H1 (cell line): ENCODE data around the gene POLR2A. TPM values are rescaled to one million over a fixed set of nuclear protein-coding genes. Genes with fewer than 3 reads are reported as not detected.

Experiments used
- CTCF ChIA-PET: fragments of 300-600 bp; sonication (Branson Sonifier 250); formaldehyde crosslinking; loops from one replicate; lab custom pipeline; 2021; ENCODE audit not compliant: partially characterized antibody; lab: Charles Lee
- POLR2A ChIA-PET: fragments of 300-600 bp; sonication (Branson Sonifier 250); formaldehyde crosslinking; loops from one replicate; lab custom pipeline; 2021; ENCODE audit warnings: inconsistent platforms; ENCODE audit not compliant: partially characterized antibody; lab: Charles Lee
- DNase-seq, 2 experiments: peaks; one replicate each; pipeline versions ENCODE4 v3.0.0 to v3.0.0-alpha.2; 2010 to 2022; ENCODE audit warnings: low spot score in 2 of 2, low read depth in 1 of 2, mixed read lengths in 1 of 2
- FAIRE-seq: peaks from 2 replicates; lab custom pipeline; 2011; peaks lifted over from hg19 to GRCh38; lab: Jason Lieb, UNC
- H2AFZ ChIP-seq: 2 replicates; pipeline ENCODE4 v1.8.1; 2012; ENCODE audit warnings: low read length, inconsistent platforms
- H2AK5ac ChIP-seq: 2 replicates; pipeline ENCODE4 v1.6.1; 2013; ENCODE audit warnings: low read depth, low read length
- H2BK120ac ChIP-seq: replicated peaks from 2 replicates; pipeline ENCODE3; 2013; ENCODE audit warnings: low read depth, low read length, inconsistent platforms
- H2BK12ac ChIP-seq: 2 replicates; pipeline ENCODE4 v1.6.1; 2013; ENCODE audit warnings: low read depth, low read length
- H2BK15ac ChIP-seq: 2 replicates; pipeline ENCODE4 v1.6.1; 2013; ENCODE audit warnings: low read length
- H2BK20ac ChIP-seq: 2 replicates; pipeline ENCODE4 v1.6.1; 2013; ENCODE audit warnings: low read length
- H2BK5ac ChIP-seq: 2 replicates; pipeline ENCODE4 v1.6.1; 2013; ENCODE audit warnings: low read depth, low read length
- H3K14ac ChIP-seq: 2 replicates; pipeline ENCODE4 v1.6.1; 2013; ENCODE audit warnings: inconsistent platforms; ENCODE audit not compliant: insufficient read length
- H3K18ac ChIP-seq: 2 replicates; pipeline ENCODE4 v1.6.1; 2013; ENCODE audit warnings: low read length; ENCODE audit errors: extremely low read depth
- H3K23ac ChIP-seq: 2 replicates; pipeline ENCODE4 v1.6.1; 2013; ENCODE audit warnings: inconsistent platforms; ENCODE audit not compliant: insufficient read length
- H3K23me2 ChIP-seq: 2 replicates; pipeline ENCODE4 v1.6.1; 2013; ENCODE audit warnings: low read depth, low read length
- H3K27ac ChIP-seq: 2 replicates; pipeline ENCODE4 v1.6.1; 2011; ENCODE audit warnings: low read depth, low read length, inconsistent platforms
- H3K27me3 ChIP-seq, 4 experiments: replicated peaks in 1 of 4; 1 replicate in 1 of 4; 2 replicates in 3 of 4; pipeline versions ENCODE4 v1.6.1 to v1.8.1; 2011 to 2013; ENCODE audit warnings: low read length in 3 of 4, mild to moderate bottlenecking in 3 of 4, inconsistent platforms in 2 of 4, mixed read lengths in 2 of 4, moderate library complexity in 1 of 4; ENCODE audit not compliant: control insufficient read depth in 3 of 4, insufficient read depth in 3 of 4; ENCODE audit errors: extremely low read depth in 1 of 4
- H3K36me3 ChIP-seq, 4 experiments: 2 replicates each; pipeline versions ENCODE4 v1.6.1 to v1.8.1; 2011 to 2013; ENCODE audit warnings: mild to moderate bottlenecking in 4 of 4, low read length in 3 of 4, moderate library complexity in 2 of 4, control low read depth in 1 of 4, inconsistent platforms in 1 of 4; ENCODE audit not compliant: insufficient read depth in 4 of 4, control insufficient read depth in 2 of 4
- H3K4ac ChIP-seq: replicated peaks from 2 replicates; pipeline ENCODE3; 2013; ENCODE audit warnings: low read length, low read depth, mixed read lengths, inconsistent platforms; ENCODE audit not compliant: insufficient read length
- H3K4me1 ChIP-seq, 4 experiments: replicated peaks in 1 of 4; 1 replicate in 1 of 4; 2 replicates in 3 of 4; pipeline versions ENCODE4 v1.6.1 to v1.8.1; 2011 to 2013; ENCODE audit warnings: low read length in 3 of 4, inconsistent platforms in 2 of 4, mixed read lengths in 1 of 4; ENCODE audit not compliant: insufficient read depth in 4 of 4, control insufficient read depth in 3 of 4
- H3K4me2 ChIP-seq, 2 experiments: 2 replicates each; pipeline versions ENCODE4 v1.6.1 to v1.8.1; 2011 to 2013; ENCODE audit warnings: low read depth in 2 of 2, low read length in 2 of 2, control low read depth in 1 of 2, inconsistent platforms in 1 of 2, mild to moderate bottlenecking in 1 of 2; ENCODE audit not compliant: insufficient read depth in 1 of 2
- H3K4me3 ChIP-seq, 4 experiments: fragments of 200-600, 300-600 bp in 1 of 4; sonication (generic), shearing (Covaris generic), sonication (Bioruptor Twin) in 1 of 4; 2 replicates each; pipeline versions ENCODE4 v1.5.1 to v1.8.1; 2011 to 2016; ENCODE audit warnings: low read length in 4 of 4, low read depth in 3 of 4, control low read depth in 2 of 4, inconsistent platforms in 2 of 4, mild to moderate bottlenecking in 2 of 4, mixed read lengths in 1 of 4, moderate library complexity in 1 of 4; ENCODE audit not compliant: insufficient read depth in 2 of 4; ENCODE audit errors: extremely low read depth in 1 of 4
- H3K56ac ChIP-seq: replicated peaks from 2 replicates; pipeline ENCODE3; 2013; ENCODE audit warnings: low read depth, mild to moderate bottlenecking, mixed read lengths, low read length, inconsistent platforms; ENCODE audit not compliant: insufficient read length
- H3K79me1 ChIP-seq: 2 replicates; pipeline ENCODE4 v1.6.1; 2013; ENCODE audit warnings: low read depth, low read length, control low read depth
- H3K79me2 ChIP-seq, 2 experiments: 2 replicates each; pipeline versions ENCODE4 v1.6.1 to v1.8.1; 2012 to 2013; ENCODE audit warnings: low read length in 2 of 2, mild to moderate bottlenecking in 2 of 2, inconsistent platforms in 1 of 2; ENCODE audit not compliant: insufficient read depth in 2 of 2, control insufficient read depth in 1 of 2
- H3K9ac ChIP-seq, 4 experiments: replicated peaks in 1 of 4; 1 replicate in 1 of 4; 2 replicates in 3 of 4; pipeline versions ENCODE4 v1.6.1 to v1.8.1; 2011 to 2013; ENCODE audit warnings: low read depth in 3 of 4, low read length in 3 of 4, control low read depth in 2 of 4, mild to moderate bottlenecking in 2 of 4, moderate library complexity in 2 of 4, inconsistent platforms in 1 of 4; ENCODE audit errors: extremely low read depth in 1 of 4
- H3K9me3 ChIP-seq, 2 experiments: 2 replicates each; pipeline versions ENCODE4 v1.6.1 to v1.8.1; 2012 to 2013; ENCODE audit warnings: mild to moderate bottlenecking in 2 of 2, moderate library complexity in 2 of 2, control low read depth in 1 of 2, inconsistent platforms in 1 of 2, low read depth in 1 of 2, low read length in 1 of 2, mixed read lengths in 1 of 2; ENCODE audit not compliant: insufficient read depth in 2 of 2
- H4K20me1 ChIP-seq, 2 experiments: replicated peaks in 1 of 2; 2 replicates each; pipeline versions ENCODE3 to v1.8.1; 2011 to 2013; ENCODE audit warnings: inconsistent platforms in 2 of 2, low read length in 2 of 2, mild to moderate bottlenecking in 1 of 2; ENCODE audit not compliant: insufficient read depth in 2 of 2, control insufficient read depth in 1 of 2
- H4K5ac ChIP-seq: 2 replicates; pipeline ENCODE4 v1.6.1; 2013; ENCODE audit warnings: low read length, low read depth, mixed read lengths, inconsistent platforms; ENCODE audit not compliant: insufficient read length
- H4K8ac ChIP-seq: 2 replicates; pipeline ENCODE4 v1.8.0; 2013; ENCODE audit warnings: mild to moderate bottlenecking, moderate library complexity, low read length, inconsistent platforms; ENCODE audit not compliant: insufficient read depth; ENCODE audit errors: extremely low read depth
- H4K91ac ChIP-seq: replicated peaks from 2 replicates; pipeline ENCODE3; 2013; ENCODE audit warnings: low read length, mixed read lengths, inconsistent platforms; ENCODE audit not compliant: insufficient read length
- CBX8 ChIP-seq: fragments of 300-800, 300-1000 bp; sonication (generic); IDR thresholded peaks from 2 replicates; pipeline ENCODE4 v1.7.1; 2016; ENCODE audit warnings: low read depth, low read length, borderline replicate concordance
- CHD2 ChIP-seq: IDR thresholded peaks from 2 replicates; pipeline ENCODE4 v1.6.1; 2012; ENCODE audit warnings: low read length, improper control_type of control experiment
- CTBP2 ChIP-seq: IDR thresholded peaks from 2 replicates; pipeline ENCODE4 v1.7.0; 2011; ENCODE audit warnings: borderline replicate concordance, mild to moderate bottlenecking, moderate library complexity, mixed read lengths, low read length; ENCODE audit not compliant: insufficient read depth, insufficient read length
- EP300 ChIP-seq, 2 experiments: IDR thresholded peaks; 1 replicate in 1 of 2; 2 replicates in 1 of 2; pipeline ENCODE4 v1.6.1; 2011 to 2012; ENCODE audit warnings: low read depth in 2 of 2, low read length in 2 of 2, mild to moderate bottlenecking in 2 of 2, borderline replicate concordance in 1 of 2, inconsistent platforms in 1 of 2, moderate library complexity in 1 of 2
- NANOG ChIP-seq: IDR thresholded peaks from 2 replicates; pipeline ENCODE4 v1.6.1; 2011; ENCODE audit warnings: low read length, low read depth, mild to moderate bottlenecking, inconsistent platforms; ENCODE audit not compliant: insufficient read depth, poor library complexity, severe bottlenecking
- PHF8 ChIP-seq: fragments of 200-600 bp; sonication (generic); conservative IDR thresholded peaks from 2 replicates; pipeline ENCODE4 v1.7.1; 2012; ENCODE audit warnings: low read depth, mild to moderate bottlenecking, inconsistent platforms, low read length, moderate library complexity
- SAP30 ChIP-seq: fragments of 300-600 bp; sonication (generic); IDR thresholded peaks from 2 replicates; pipeline ENCODE4 v1.7.1; 2012; ENCODE audit warnings: low read length, moderate library complexity, mild to moderate bottlenecking, inconsistent platforms; ENCODE audit not compliant: insufficient read depth, insufficient replicate concordance
- SP1 ChIP-seq: IDR thresholded peaks from 2 replicates; pipeline ENCODE4 v1.6.1; 2011; ENCODE audit warnings: low read depth, low read length
- SUZ12 ChIP-seq: fragments of 200-600 bp; sonication (generic); IDR thresholded peaks from 2 replicates; pipeline ENCODE4 v1.6.1; 2012; ENCODE audit warnings: mild to moderate bottlenecking, inconsistent platforms, low read length, moderate library complexity, mixed read lengths
- TAF7 ChIP-seq: optimal IDR thresholded peaks from 2 replicates; pipeline ENCODE3; 2011; ENCODE audit warnings: low read depth, mild to moderate bottlenecking, inconsistent platforms, low read length, moderate library complexity, borderline replicate concordance
- TCF12 ChIP-seq: IDR thresholded peaks from 2 replicates; pipeline ENCODE4 v1.6.1; 2011; ENCODE audit warnings: low read depth, mild to moderate bottlenecking, low read length
- TEAD4 ChIP-seq: IDR thresholded peaks from 2 replicates; pipeline ENCODE4 v1.6.1; 2012; ENCODE audit warnings: low read depth, low read length, inconsistent platforms, mixed read lengths
- ZNF274 ChIP-seq: IDR thresholded peaks from 2 replicates; pipeline ENCODE4 v1.7.0; 2012; ENCODE audit warnings: low read length, borderline replicate concordance; ENCODE audit errors: extremely low read depth
- WGBS, 2 experiments: shearing (Covaris generic) in 1 of 2; methylation state at CpG; one replicate each; pipeline versions ENCODE4 v1.1.6 to v1.1.7; 2013 to 2015; ENCODE audit warnings: low lambda C conversion rate in 2 of 2, mixed read lengths in 2 of 2, inconsistent platforms in 1 of 2, low coverage in 1 of 2, missing lambda C conversion rate in 1 of 2; ENCODE audit not compliant: insufficient replicate concordance in 2 of 2, insufficient coverage in 1 of 2, insufficient read length in 1 of 2; ENCODE audit errors: extremely low coverage in 1 of 2, missing lambda C conversion rate in 1 of 2; 5-methylcytosine and 5-hydroxymethylcytosine counted together
- polyA plus RNA-seq, 7 experiments: library from polyadenylated mRNA; depleted of rRNA in 3 of 7; stranded (reverse) in 5 of 7; unstranded in 2 of 7; fragments of >200 nt in 5 of 7; fragments of 200-250 nt in 2 of 7; gene quantifications; 1 replicate in 5 of 7; 2 replicates in 1 of 7; 4 replicates in 1 of 7; pipeline versions ENCODE4 v1.2.1 to v1.2.3, GENCODE V29; 2011 to 2013; ENCODE audit warnings: missing spikeins in 2 of 7, mixed read lengths in 2 of 7
- total RNA-seq: library from RNA; stranded (reverse); fragmentation: NEBNext Ultra II Directional; extraction: Animal tissue kit (Norgen Biotek cat#: 25700); gene quantifications from 2 replicates; pipeline ENCODE4 v1.2.1, GENCODE V29; 2021

POLR2A gene
- total and polyA plus RNA-seq, 2 of the 8 experiments (the other 6 are each of a cell fraction or from before 2014, with no cell fraction given) = 26.8 to 150 TPM

DNA sequence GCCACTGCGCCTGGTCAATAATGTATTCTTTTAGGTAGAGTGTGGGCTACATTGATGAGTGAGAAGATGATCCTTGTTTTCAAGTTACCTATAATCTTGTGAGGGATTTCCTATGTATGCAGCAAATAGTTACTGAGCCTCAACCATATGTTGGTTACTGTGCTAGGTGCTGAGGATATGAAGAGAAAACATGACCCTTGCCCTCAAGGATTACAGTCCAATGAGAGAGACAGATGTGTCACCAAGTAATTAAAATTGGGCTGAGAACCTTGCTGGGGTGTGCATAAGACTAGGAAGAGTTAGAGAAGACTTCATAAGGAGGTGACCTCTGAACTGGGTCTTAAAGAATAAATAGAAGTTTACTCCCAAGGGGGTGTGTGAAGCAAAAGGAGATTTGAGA is 7.4 kb downstream of the POLR2A start:
- Histone ChIP-seq H3K14ac (no peak overlapping the region), H3K27ac (no peak overlapping the region), H3K23ac (no peak overlapping the region), H3K18ac (no peak overlapping the region), H3K23me2 (0 out of 2 replicates have a peak, but pooled peaks cover 2% of the 10 kb centered on the region), H3K4me1 (0 out of 7 replicates have a peak, but pooled peaks cover 0 to 2% (median 0%) of the 10 kb centered on the region in 4 experiments), H2BK120ac (no peak overlapping the region), H3K4me2 (no peak overlapping the region), H2BK12ac (no peak overlapping the region), H3K27me3 (no peaks in the 10 kb centered on the region), H3K9ac (no peak overlapping the region), H3K79me2 (peaks cover 48 to 92% of the 10 kb centered on the region in 2 experiments), H3K79me1 (peaks cover 28% of the 10 kb centered on the region), H3K36me3 (peaks cover 6 to 21% (median 9%) of the 10 kb centered on the region in 4 experiments; a peak in 5 of 8 replicates), H3K9me3 (no peaks in the 10 kb centered on the region), H2BK20ac (no peak overlapping the region), H3K4me3 (no peak overlapping the region), H4K8ac (no peak overlapping the region), H4K91ac (no peak overlapping the region), H2AFZ (no peak overlapping the region), H2BK5ac (no peak overlapping the region), H4K5ac (no peak overlapping the region), H2BK15ac (no peak overlapping the region), H3K56ac (no peak overlapping the region), H3K4ac (no peak overlapping the region), H2AK5ac (no peak overlapping the region), H4K20me1 (peaks cover 36 to 37% of the 10 kb centered on the region in 2 experiments)
- no peak for DNase-seq
- ChIA-PET CTCF (interaction anchor here (1.1 to 5.8 kb wide), 4 partner anchors 11 to 69 kb away, joined by 4 to 29 read pairs (median 10); partner anchors contain the start of gene SPEM3), POLR2A (interaction anchor here (1.2 to 1.7 kb wide), 6 partner anchors 8 to 66 kb away, joined by 3 to 7 read pairs (median 4); partner anchors contain the start of genes POLR2A, TNFSF13 and ZBTB4)
- FAIRE-seq = no peak
- 93% methylated on average over 1 of the region's 1 CpG; no CpG with 5 or more reads in 1 of the 2 experiments for WGBS, 2 experiments
- TF ChIP-seq TCF12 = no peak
- no peak for TF ChIP-seq CBX8
- no peak for TF ChIP-seq TEAD4
- TF ChIP-seq ZNF274 = no peak
- no peak for TF ChIP-seq SAP30
- TF ChIP-seq SP1 = no peak
- TF ChIP-seq CTBP2 = no peak
- TF ChIP-seq CHD2 = no peak
- TF ChIP-seq SUZ12 = no peak
- no peak for TF ChIP-seq TAF7
- TF ChIP-seq EP300 (IDR thresholded peaks at IDR 0.05; ENCODE audit: borderline replicate concordance in 1 of 2, low read depth in 2 of 2, low read length in 2 of 2) = no peak
- TF ChIP-seq NANOG = no peak
- no peak for TF ChIP-seq PHF8
